ENCODE results near the gene NFS1.
"Not testable (repeated sequence)": the region's sequence is repeated elsewhere in the genome, so short reads cannot be mapped to it uniquely, and the experiment has no call there.

NFS1 gene

GRCh38 chr20:35695245-35695749 lies 3.9 kb downstream of the NFS1 start:
- no peak for DNase-seq
- in situ Hi-C loops (cut with MboI; ENCODE audit: low pct_unique_long_range_greater_than_20kb, low sequenced_read_pairs) = no loop called here

GRCh38 chr20:35690265-35690664 lies 8.9 kb downstream of the NFS1 start:
- DNase-seq = no peak
- in situ Hi-C loops (cut with MboI; ENCODE audit: low pct_unique_long_range_greater_than_20kb, low sequenced_read_pairs) = no loop called here

GRCh38 chr20:35686872-35687271 lies 12.3 kb downstream of the NFS1 start:
- DNase-seq; in situ Hi-C loops (cut with MboI; ENCODE audit: low pct_unique_long_range_greater_than_20kb, low sequenced_read_pairs): not testable (repeated sequence)

GRCh38 chr20:35685368-35685767 lies 13.8 kb downstream of the NFS1 start:
- DNase-seq; in situ Hi-C loops (cut with MboI; ENCODE audit: low pct_unique_long_range_greater_than_20kb, low sequenced_read_pairs): not testable (repeated sequence)

- no peak for DNase-seq
- in situ Hi-C loops (cut with MboI; ENCODE audit: low pct_unique_long_range_greater_than_20kb, low sequenced_read_pairs) = no loop called here
These were observed 17.2 kb downstream of the NFS1 start for GRCh38 chr20:35681960-35682359.

- peak; percentile 82 for DNase-seq
- in situ Hi-C loops (cut with MboI; ENCODE audit: low pct_unique_long_range_greater_than_20kb, low sequenced_read_pairs) = no loop called here
These were observed 18.5 kb downstream of the NFS1 start for GRCh38 chr20:35680452-35681183.

GRCh38 chr20:35674921-35675320 lies 24.2 kb downstream of the NFS1 start:
- DNase-seq = no peak
- in situ Hi-C loops (cut with MboI; ENCODE audit: low pct_unique_long_range_greater_than_20kb, low sequenced_read_pairs) = no loop called here

- in situ Hi-C loops (cut with MboI; ENCODE audit: low pct_unique_long_range_greater_than_20kb, low sequenced_read_pairs) = no loop called here
These were observed 25.3 kb downstream of the NFS1 start for GRCh38 chr20:35673884-35674283.

GRCh38 chr20:35669681-35670080 lies 29.5 kb downstream of the NFS1 start:
- in situ Hi-C loops (cut with MboI; ENCODE audit: low pct_unique_long_range_greater_than_20kb, low sequenced_read_pairs) = no loop called here
- DNase-seq = no peak

More at GRCh38 chr20:35673884-35674283, 25.3 kb downstream of the NFS1 start:
- DNase-seq = no peak

- DNase-seq = no peak
- in situ Hi-C loops (cut with MboI; ENCODE audit: low pct_unique_long_range_greater_than_20kb, low sequenced_read_pairs) = no loop called here
These were observed 29.9 kb downstream of the NFS1 start for GRCh38 chr20:35669221-35669620.

GRCh38 chr20:35665949-35666288 lies 33.2 kb downstream of the NFS1 start:
- in situ Hi-C loops (cut with MboI; ENCODE audit: low pct_unique_long_range_greater_than_20kb, low sequenced_read_pairs) = no loop called here
- no peak for DNase-seq

- peak; percentile 94 for DNase-seq
- in situ Hi-C loops (cut with MboI; ENCODE audit: low pct_unique_long_range_greater_than_20kb, low sequenced_read_pairs) = no loop called here
These were observed 34.5 kb downstream of the NFS1 start, which contains the start of the genes CPNE1 and RBM12 for GRCh38 chr20:35664466-35665206. Gene CPNE1, minus strand, starts transcription at chr20:35664900. Its CDS starts 31,977 bp downstream, at chr20:35632923. Gene RBM12, minus strand, starts transcription at chr20:35664900. Its CDS starts 9,578 bp downstream, at chr20:35655322.

GRCh38 chr20:35663516-35664465 lies 35.4 kb downstream of the NFS1 start:
- in situ Hi-C loops (cut with MboI; ENCODE audit: low pct_unique_long_range_greater_than_20kb, low sequenced_read_pairs) = no loop called here
- peak; percentile 72 for DNase-seq

- DNase-seq = no peak
- in situ Hi-C loops (cut with MboI; ENCODE audit: low pct_unique_long_range_greater_than_20kb, low sequenced_read_pairs) = no loop called here
These were observed 36.6 kb downstream of the NFS1 start for GRCh38 chr20:35662551-35662950.

GRCh38 chr20:35661908-35662307 lies 37.2 kb downstream of the NFS1 start:
- in situ Hi-C loops (cut with MboI; ENCODE audit: low pct_unique_long_range_greater_than_20kb, low sequenced_read_pairs) = no loop called here

GRCh38 chr20:35661053-35661452 lies 38.1 kb downstream of the NFS1 start:
- no peak for DNase-seq
- in situ Hi-C loops (cut with MboI; ENCODE audit: low pct_unique_long_range_greater_than_20kb, low sequenced_read_pairs) = no loop called here

More at GRCh38 chr20:35661908-35662307, 37.2 kb downstream of the NFS1 start:
- no peak for DNase-seq

- no peak for DNase-seq
- in situ Hi-C loops (cut with MboI; ENCODE audit: low pct_unique_long_range_greater_than_20kb, low sequenced_read_pairs) = no loop called here
These were observed 38.8 kb downstream of the NFS1 start for GRCh38 chr20:35660122-35660937.

- DNase-seq = no peak
- in situ Hi-C loops (cut with MboI; ENCODE audit: low pct_unique_long_range_greater_than_20kb, low sequenced_read_pairs) = no loop called here
These were observed 41.9 kb downstream of the NFS1 start for GRCh38 chr20:35657271-35657670.

All from KBM-7 (cell line).